Loucy (cell line): Measurements from ENCODE around the gene NPY2R.

Experiments
- H2AFZ ChIP-seq: fragments of 200-600 bp; sonication (generic); 2 replicates; pipeline ENCODE4 v1.6.0; 2016; ENCODE audit warnings: antibody characterized with exemption, mild to moderate bottlenecking, low read length, moderate library complexity
- H3F3A ChIP-seq: fragments of 200-600 bp; 2 replicates; pipeline ENCODE4 v1.6.0; 2016; ENCODE audit warnings: antibody characterized with exemption, low read depth, mild to moderate bottlenecking
- H3K27me3 ChIP-seq: fragments of 200-600 bp; sonication (generic); 2 replicates; pipeline ENCODE4 v1.6.1; 2014; ENCODE audit warnings: low read length, mild to moderate bottlenecking; ENCODE audit not compliant: insufficient read depth, poor library complexity, severe bottlenecking
- H3K36me3 ChIP-seq: fragments of 200-600 bp; sonication (generic); 2 replicates; pipeline ENCODE4 v1.6.1; 2016; ENCODE audit warnings: low read length; ENCODE audit not compliant: insufficient read depth
- H3K4me1 ChIP-seq: fragments of 200-600 bp; sonication (generic); 2 replicates; pipeline ENCODE4 v1.5.1; 2014; ENCODE audit warnings: low read length, mild to moderate bottlenecking; ENCODE audit not compliant: insufficient read depth, poor library complexity, severe bottlenecking
- H3K4me2 ChIP-seq: fragments of 200-600 bp; sonication (generic); 2 replicates; pipeline ENCODE4 v1.6.0; 2014; ENCODE audit warnings: antibody characterized with exemption, low read length, low read depth, mild to moderate bottlenecking; ENCODE audit not compliant: poor library complexity, severe bottlenecking
- H3K4me3 ChIP-seq: fragments of 200-600 bp; sonication (generic); 2 replicates; pipeline ENCODE4 v1.5.1; 2014; ENCODE audit warnings: low read length, mild to moderate bottlenecking, mixed read lengths; ENCODE audit not compliant: poor library complexity, severe bottlenecking
- H3K79me2 ChIP-seq: fragments of 200-600 bp; sonication (generic); 2 replicates; pipeline ENCODE4 v1.6.1; 2014; ENCODE audit warnings: low read length; ENCODE audit not compliant: insufficient read depth
- H3K9ac ChIP-seq: fragments of 200-600 bp; sonication (generic); 2 replicates; pipeline ENCODE4 v1.6.0; 2014; ENCODE audit warnings: mild to moderate bottlenecking, low read depth, low read length, moderate library complexity; ENCODE audit not compliant: poor library complexity, severe bottlenecking
- H3K9me2 ChIP-seq: fragments of 200-600 bp; sonication (generic); replicated peaks from 2 replicates; pipeline ENCODE4 v1.6.1; 2016; ENCODE audit warnings: low read depth, low read length, mixed read lengths
- H3K9me3 ChIP-seq: fragments of 200-600 bp; sonication (generic); 2 replicates; pipeline ENCODE4 v1.6.1; 2014; ENCODE audit warnings: mild to moderate bottlenecking, antibody characterized with exemption, low read length, low read depth; ENCODE audit not compliant: insufficient read depth
- H4K20me1 ChIP-seq: fragments of 200-600 bp; sonication (generic); 2 replicates; pipeline ENCODE4 v1.6.0; 2014; ENCODE audit warnings: antibody characterized with exemption, low read length, mild to moderate bottlenecking; ENCODE audit not compliant: insufficient read depth, poor library complexity, severe bottlenecking
- EZH2phosphoT487 ChIP-seq: fragments of 200-600 bp; IDR thresholded peaks from 2 replicates; pipeline ENCODE4 v1.6.1; 2018; ENCODE audit warnings: antibody characterized with exemption, mild to moderate bottlenecking, moderate library complexity, borderline replicate concordance
- TF ChIP-seq, protein P1 (sequence below): fragments of 200-600 bp; sonication (generic); conservative IDR thresholded peaks from 2 replicates; pipeline ENCODE4 v1.5.1; 2014; ENCODE audit warnings: mild to moderate bottlenecking, antibody characterized with exemption, low read length

Gene NPY2R

GRCh38 chr4:155248002-155248896, 39.8 kb downstream of the NPY2R start:
- no peaks in the 10 kb centered on the region for H3K9me2 ChIP-seq
- H3F3A ChIP-seq, result no peaks in the 10 kb centered on the region
- TF ChIP-seq, protein P1, sequence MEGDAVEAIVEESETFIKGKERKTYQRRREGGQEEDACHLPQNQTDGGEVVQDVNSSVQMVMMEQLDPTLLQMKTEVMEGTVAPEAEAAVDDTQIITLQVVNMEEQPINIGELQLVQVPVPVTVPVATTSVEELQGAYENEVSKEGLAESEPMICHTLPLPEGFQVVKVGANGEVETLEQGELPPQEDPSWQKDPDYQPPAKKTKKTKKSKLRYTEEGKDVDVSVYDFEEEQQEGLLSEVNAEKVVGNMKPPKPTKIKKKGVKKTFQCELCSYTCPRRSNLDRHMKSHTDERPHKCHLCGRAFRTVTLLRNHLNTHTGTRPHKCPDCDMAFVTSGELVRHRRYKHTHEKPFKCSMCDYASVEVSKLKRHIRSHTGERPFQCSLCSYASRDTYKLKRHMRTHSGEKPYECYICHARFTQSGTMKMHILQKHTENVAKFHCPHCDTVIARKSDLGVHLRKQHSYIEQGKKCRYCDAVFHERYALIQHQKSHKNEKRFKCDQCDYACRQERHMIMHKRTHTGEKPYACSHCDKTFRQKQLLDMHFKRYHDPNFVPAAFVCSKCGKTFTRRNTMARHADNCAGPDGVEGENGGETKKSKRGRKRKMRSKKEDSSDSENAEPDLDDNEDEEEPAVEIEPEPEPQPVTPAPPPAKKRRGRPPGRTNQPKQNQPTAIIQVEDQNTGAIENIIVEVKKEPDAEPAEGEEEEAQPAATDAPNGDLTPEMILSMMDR, result no peak
- TF ChIP-seq EZH2phosphoT487, result no peak
- no peaks in the 10 kb centered on the region for H3K36me3 ChIP-seq
- H3K9me3 ChIP-seq, result no peaks in the 10 kb centered on the region
- H3K9ac ChIP-seq, result no peak overlapping the region
- H3K4me3 ChIP-seq, result no peak overlapping the region
- no peaks in the 10 kb centered on the region for H3K79me2 ChIP-seq
- no peaks in the 10 kb centered on the region for H4K20me1 ChIP-seq
- no peak overlapping the region for H2AFZ ChIP-seq
- H3K4me1 ChIP-seq, result no peaks in the 10 kb centered on the region
- H3K27me3 ChIP-seq, result no peaks in the 10 kb centered on the region
- H3K4me2 ChIP-seq, result no peak overlapping the region

DNA sequence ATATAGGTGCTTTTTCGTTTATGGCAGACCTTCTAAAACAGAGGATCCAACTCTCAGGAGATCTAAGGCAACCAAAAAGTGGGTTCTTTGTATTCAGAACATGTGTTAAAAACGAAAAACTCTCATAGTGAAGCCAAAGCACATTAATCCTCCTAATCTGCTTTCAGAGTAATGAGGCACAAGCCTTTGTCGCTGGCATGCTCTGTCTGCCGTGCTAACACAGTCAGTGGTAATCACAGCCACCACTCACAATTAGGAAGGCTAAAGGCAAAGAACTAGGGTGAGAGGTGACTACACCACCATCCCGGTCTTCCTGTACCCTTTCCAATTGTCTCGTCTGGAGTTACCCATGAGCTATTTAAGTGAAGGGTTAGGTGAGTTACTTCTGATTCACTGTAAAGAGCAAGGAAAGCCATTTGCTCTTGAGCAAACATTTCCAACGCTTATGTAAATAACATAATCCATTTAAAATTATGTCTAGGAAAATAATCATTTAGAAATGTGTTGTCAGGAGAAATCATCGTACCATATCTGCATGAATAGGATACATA, 40.7 kb downstream of the NPY2R start:
- H3K9me2 ChIP-seq, result no peaks in the 10 kb centered on the region
- no peaks in the 10 kb centered on the region for H3K27me3 ChIP-seq
- H3K9ac ChIP-seq, result no peak overlapping the region
- no peaks in the 10 kb centered on the region for H3K9me3 ChIP-seq
- H3K4me1 ChIP-seq, result no peaks in the 10 kb centered on the region
- H3K4me3 ChIP-seq, result no peak overlapping the region
- TF ChIP-seq EZH2phosphoT487, result no peak
- TF ChIP-seq, protein P1, result no peak
- no peak overlapping the region for H3K4me2 ChIP-seq
- H4K20me1 ChIP-seq, result no peaks in the 10 kb centered on the region
- no peaks in the 10 kb centered on the region for H3K36me3 ChIP-seq
- H2AFZ ChIP-seq, result no peak overlapping the region
- no peaks in the 10 kb centered on the region for H3F3A ChIP-seq
- H3K79me2 ChIP-seq, result no peaks in the 10 kb centered on the region

- Histone ChIP-seq H3K79me2 (no peaks in the 10 kb centered on the region), H3K4me2 (no peak overlapping the region), H3K9me2 (no peaks in the 10 kb centered on the region), H4K20me1 (no peaks in the 10 kb centered on the region), H2AFZ (no peak overlapping the region), H3K4me3 (no peak overlapping the region), H3K4me1 (no peaks in the 10 kb centered on the region), H3K9me3 (no peaks in the 10 kb centered on the region), H3K9ac (no peak overlapping the region), H3K36me3 (no peaks in the 10 kb centered on the region), H3K27me3 (no peaks in the 10 kb centered on the region), H3F3A (no peaks in the 10 kb centered on the region)
- TF ChIP-seq, protein P1, result no peak
- no peak for TF ChIP-seq EZH2phosphoT487
Measured at GRCh38 chr4:155252327-155252726, 43.9 kb downstream of the NPY2R start.
